Measurements from ENCODE around the gene TBX2.
"Not testable (repeated sequence)": the region's sequence is repeated elsewhere in the genome, so short reads cannot be mapped to it uniquely, and the experiment has no call there.

Gene TBX2

DNA sequence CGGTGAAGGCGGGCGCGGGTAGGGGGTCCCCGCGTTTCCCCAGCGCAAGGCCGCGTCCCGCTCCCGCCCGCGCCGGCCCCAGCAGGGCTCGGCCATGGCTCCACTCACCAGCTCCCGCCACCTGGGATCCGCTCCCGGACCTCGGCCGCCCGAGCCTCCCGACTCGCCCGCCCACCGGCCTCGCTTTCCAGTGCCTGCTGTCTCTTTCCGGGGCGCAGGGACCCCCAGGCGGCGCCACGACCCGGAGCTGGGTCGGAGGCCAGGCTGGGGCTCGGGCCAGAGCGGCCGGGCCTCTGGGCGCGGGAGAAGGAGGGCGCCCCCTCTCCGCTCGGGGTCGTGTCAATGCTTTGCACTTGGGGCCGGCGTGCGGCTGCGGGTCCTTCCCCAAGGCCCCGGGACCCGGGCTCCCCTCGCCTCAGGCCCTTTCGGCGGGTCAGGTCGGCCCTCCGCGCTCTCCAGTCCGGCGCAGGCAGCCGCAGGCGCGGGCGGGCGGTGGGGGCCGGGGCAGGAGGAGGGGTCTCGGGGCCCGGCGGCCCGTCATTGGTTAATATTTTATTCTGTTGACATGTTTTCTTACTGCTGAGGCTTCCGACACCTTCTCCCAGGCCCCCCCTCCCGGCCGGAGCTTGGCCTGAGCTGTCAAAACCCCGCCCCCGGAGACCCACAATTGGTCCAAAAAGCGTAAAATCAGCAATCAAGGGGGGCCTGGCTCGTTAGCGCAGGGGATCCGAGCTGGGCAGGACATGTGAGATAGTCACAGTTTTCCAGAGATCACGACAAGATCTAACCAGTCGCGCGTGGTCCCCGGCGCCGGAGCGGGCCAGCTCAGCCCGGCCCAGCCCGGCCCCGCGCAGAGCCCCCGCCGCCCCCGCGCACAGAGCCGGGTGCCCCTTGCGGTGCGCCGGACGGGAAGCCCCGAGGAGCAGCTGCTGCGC is at the start of gene TBX2:
TSS of gene TBX2 (plus strand) at position 713 of the 935 bp plus-strand sequence. CDS start 334 bp downstream, outside the sequence.
- Histone ChIP-seq H3K4me2 (peak within 1 kb of the TSS; percentile 90), H3K4me1 (peaks cover 32% of the 10 kb centered on the region), H3K9me3 (peaks cover 10% of the 10 kb centered on the region), H4K20me1 (peaks cover 85% of the 10 kb centered on the region), H3K27ac (no peak within 1 kb of the TSS), H3K36me3 (no peaks in the 10 kb centered on the region), H3K4me3 (peak within 1 kb of the TSS; percentile 62), H3K9ac (no peak within 1 kb of the TSS), H3K27me3 (peaks cover 100% of the 10 kb centered on the region)
- TF ChIP-seq Cebpa-rat (IDR thresholded peaks at IDR 0.05) = no peak

DNA sequence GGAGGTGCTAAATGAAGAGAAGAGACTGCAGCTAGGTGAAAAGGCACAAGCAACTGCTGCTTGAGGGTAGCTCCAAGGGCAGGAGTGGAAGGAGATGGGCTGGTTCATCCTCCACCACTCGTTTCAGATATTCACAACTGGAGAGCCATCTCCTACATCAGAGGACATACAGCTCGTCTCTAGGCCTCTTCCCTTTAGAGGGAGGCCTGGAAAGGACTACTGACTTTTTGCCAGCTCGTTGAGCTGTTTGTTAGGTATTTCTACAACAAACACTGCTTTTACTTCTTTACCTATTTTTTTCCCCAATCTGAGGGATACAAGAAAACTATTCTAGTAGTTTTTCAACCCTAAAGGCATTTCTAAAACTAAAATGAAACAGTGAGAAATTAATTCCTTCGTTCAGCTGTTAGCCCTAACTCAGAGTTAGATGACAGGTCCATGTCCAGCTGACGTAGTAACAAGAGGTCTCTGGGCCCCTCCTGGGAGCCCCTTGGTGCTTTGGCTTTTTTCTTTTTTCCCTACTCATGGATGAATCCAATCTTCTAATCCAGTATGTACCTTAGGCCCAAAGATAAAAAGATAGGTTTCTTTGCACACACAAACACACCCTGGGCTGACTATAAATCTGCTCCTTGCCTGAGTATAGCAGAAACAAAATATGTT is 47.8 kb upstream of the TBX2 start:
- Histone ChIP-seq H3K4me1 (peaks cover 13% of the 10 kb centered on the region), H3K27ac (no peak overlapping the region), H3K4me3 (no peak overlapping the region), H3K36me3 (no peaks in the 10 kb centered on the region), H3K27me3 (no peaks in the 10 kb centered on the region), H4K20me1 (no peaks in the 10 kb centered on the region), H3K9me3 (no peaks in the 10 kb centered on the region), H3K9ac (no peak overlapping the region), H3K4me2 (no peak overlapping the region)
- TF ChIP-seq Cebpa-rat (IDR thresholded peaks at IDR 0.05) = no peak

- H3K27ac ChIP-seq = no peak overlapping the region
- no peaks in the 10 kb centered on the region for H3K27me3 ChIP-seq
- H3K9ac ChIP-seq = no peak overlapping the region
- H4K20me1 ChIP-seq = no peaks in the 10 kb centered on the region
- H3K4me3 ChIP-seq = no peak overlapping the region
- TF ChIP-seq Cebpa-rat (IDR thresholded peaks at IDR 0.05) = no peak
- no peaks in the 10 kb centered on the region for H3K36me3 ChIP-seq
- H3K9me3 ChIP-seq = no peaks in the 10 kb centered on the region
- peak overlapping the region; percentile 64; the same call in 1 of the 2 replicates for H3K4me2 ChIP-seq
- peaks cover 13% of the 10 kb centered on the region for H3K4me1 ChIP-seq
Observed at GRCh38 chr17:61352408-61352770, 47.3 kb upstream of the TBX2 start.

- Histone ChIP-seq H3K4me2 (peak overlapping the region; percentile 64), H4K20me1 (no peaks in the 10 kb centered on the region), H3K9ac (no peak overlapping the region), H3K27ac (no peak overlapping the region), H3K36me3 (no peaks in the 10 kb centered on the region), H3K9me3 (no peaks in the 10 kb centered on the region), H3K27me3 (no peaks in the 10 kb centered on the region), H3K4me1 (peaks cover 13% of the 10 kb centered on the region), H3K4me3 (no peak overlapping the region)
- TF ChIP-seq Cebpa-rat (IDR thresholded peaks at IDR 0.05) = no peak
Observed at GRCh38 chr17:61352781-61353491, 46.7 kb upstream of the TBX2 start.

GRCh38 chr17:61353615-61354014 is 46.0 kb upstream of the TBX2 start:
- Histone ChIP-seq H3K36me3 (no peaks in the 10 kb centered on the region), H3K4me2 (peak overlapping the region; percentile 64), H3K4me3 (no peak overlapping the region), H3K27me3 (no peaks in the 10 kb centered on the region), H3K27ac (no peak overlapping the region), H3K9me3 (no peaks in the 10 kb centered on the region), H4K20me1 (no peaks in the 10 kb centered on the region), H3K9ac (no peak overlapping the region), H3K4me1 (peaks cover 13% of the 10 kb centered on the region)
- TF ChIP-seq Cebpa-rat (IDR thresholded peaks at IDR 0.05) = no peak

DNA sequence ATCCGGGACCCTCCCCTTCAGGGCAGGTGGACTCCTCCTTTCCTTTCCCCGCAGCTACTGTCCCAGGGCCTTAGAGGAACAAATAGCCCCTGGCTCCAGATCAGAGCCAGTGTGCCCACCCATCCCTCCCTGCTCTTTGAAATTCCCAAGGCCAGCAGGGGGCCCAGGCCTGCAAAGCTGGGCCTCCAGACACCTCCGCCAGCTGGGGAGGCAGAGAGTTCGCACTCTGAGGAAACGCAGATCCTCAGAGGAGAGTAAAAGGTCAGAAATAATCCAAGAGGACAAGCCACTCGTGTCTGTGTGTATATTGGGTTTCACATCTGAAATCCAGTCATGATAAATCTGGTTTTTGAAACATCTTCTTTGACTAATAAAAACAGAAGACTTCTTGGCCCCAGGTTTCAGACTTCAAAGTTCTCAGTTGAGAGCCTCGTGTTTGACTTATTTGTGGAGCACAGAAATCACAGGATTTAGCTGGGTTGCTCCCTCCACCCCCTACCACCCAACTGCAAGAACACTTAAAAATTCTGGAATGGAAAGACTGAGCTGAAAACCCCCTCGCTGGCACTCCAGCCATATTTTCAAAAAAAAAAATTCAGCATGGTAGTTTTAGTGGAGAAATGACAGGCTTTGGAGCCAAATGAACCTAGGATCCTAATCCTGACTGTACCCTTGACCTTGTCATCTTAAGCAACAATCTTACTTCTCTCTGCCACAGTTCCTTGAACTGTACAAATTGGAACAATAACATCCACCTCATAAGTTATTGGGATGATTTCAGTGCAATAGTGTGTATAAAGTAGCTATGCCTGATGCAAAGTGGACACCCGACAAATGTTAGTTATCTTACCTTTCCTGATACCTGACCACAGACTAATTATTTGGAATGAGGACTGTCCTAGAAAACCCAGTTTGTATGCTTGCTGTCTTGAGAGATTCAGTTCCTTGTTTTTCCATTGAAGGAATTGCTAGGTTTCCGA is 44.5 kb upstream of the TBX2 start:
- Histone ChIP-seq H3K9me3 (no peaks in the 10 kb centered on the region), H3K4me3 (no peak overlapping the region), H3K4me1 (peaks cover 13% of the 10 kb centered on the region), H3K4me2 (no peak overlapping the region), H3K27ac (no peak overlapping the region), H3K27me3 (no peaks in the 10 kb centered on the region), H3K9ac (no peak overlapping the region), H3K36me3 (no peaks in the 10 kb centered on the region), H4K20me1 (no peaks in the 10 kb centered on the region)
- no peak for TF ChIP-seq Cebpa-rat (IDR thresholded peaks at IDR 0.05)

DNA sequence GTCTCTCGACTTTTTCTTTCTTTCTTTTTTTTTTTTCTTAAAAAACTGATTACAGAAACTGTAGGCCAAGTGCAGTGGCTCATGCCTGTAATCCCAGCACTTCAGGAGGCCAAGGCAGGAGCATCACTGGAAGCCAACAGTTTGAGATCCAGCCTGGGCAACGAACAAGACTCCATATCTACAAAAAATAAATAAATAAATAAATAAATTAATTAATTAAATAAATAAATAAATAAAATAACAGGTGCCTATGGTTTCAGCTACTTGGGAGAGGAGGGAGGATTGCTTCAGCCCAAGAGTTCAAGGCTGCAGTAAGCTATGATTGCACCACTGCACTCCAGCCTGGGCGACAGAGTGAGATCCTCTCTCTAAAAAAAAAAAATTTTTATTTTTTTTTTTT is 42.6 kb upstream of the TBX2 start:
- H3K27me3 ChIP-seq, H3K36me3 ChIP-seq, H3K9me3 ChIP-seq, H3K27ac ChIP-seq, H4K20me1 ChIP-seq, H3K9ac ChIP-seq, H3K4me2 ChIP-seq, H3K4me3 ChIP-seq: not testable (repeated sequence)
- peaks cover 13% of the 10 kb centered on the region for H3K4me1 ChIP-seq

- not testable (repeated sequence) for H3K27ac ChIP-seq, H3K4me1 ChIP-seq, H3K36me3 ChIP-seq, H3K4me2 ChIP-seq, H3K4me3 ChIP-seq, H3K27me3 ChIP-seq, H3K9me3 ChIP-seq, H4K20me1 ChIP-seq, H3K9ac ChIP-seq
Observed at GRCh38 chr17:61359513-61359912, 40.1 kb upstream of the TBX2 start.

DNA sequence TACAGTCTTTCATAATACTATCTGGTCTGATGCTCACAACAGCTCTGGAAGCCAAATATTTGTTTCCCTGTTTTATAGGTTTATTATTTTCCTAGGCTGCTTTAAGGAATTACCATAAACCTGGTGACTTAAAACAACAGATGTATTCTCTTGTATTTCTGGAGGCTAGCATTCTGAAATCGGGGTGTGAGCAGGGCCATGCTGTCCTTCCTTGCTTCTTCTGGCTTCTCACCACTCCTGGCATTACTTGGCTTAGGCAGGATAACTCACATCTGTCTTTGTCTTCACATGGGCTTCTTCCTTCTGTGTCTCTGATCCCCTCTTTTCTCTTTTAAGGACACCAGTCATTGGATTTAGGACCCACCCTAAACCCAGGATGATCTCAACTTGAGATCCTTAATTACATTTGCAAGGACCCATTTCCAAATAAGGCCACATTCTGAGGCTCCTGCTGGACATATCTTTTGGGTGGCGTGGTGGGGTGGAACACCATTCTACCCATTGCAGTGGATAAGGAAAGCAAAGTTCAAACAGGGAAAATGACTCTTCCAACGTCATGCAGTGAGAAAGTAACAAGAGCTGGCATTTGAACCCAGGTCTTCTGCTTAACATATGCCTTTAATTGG is 39.2 kb upstream of the TBX2 start:
- Histone ChIP-seq H4K20me1 (no peaks in the 10 kb centered on the region), H3K9me3 (no peaks in the 10 kb centered on the region), H3K4me3 (no peak overlapping the region), H3K4me1 (no peaks in the 10 kb centered on the region), H3K27ac (no peak overlapping the region), H3K27me3 (no peaks in the 10 kb centered on the region), H3K9ac (no peak overlapping the region), H3K36me3 (no peaks in the 10 kb centered on the region), H3K4me2 (no peak overlapping the region)
- no peak for TF ChIP-seq Cebpa-rat (IDR thresholded peaks at IDR 0.05)

Data from BLaER1 (cell line).